ENCODE data around the gene SLC39A12. TPM values are rescaled to one million over a fixed set of nuclear protein-coding genes. Genes with fewer than 3 reads are reported as not detected.
"Not testable (repeated sequence)": the region's sequence is repeated elsewhere in the genome, so short reads cannot be mapped to it uniquely, and the experiment has no call there.

Gene SLC39A12
- total RNA-seq, 3 donors from 2014 or later = under 0.01 to 0.88 (median 0.16) TPM

DNA sequence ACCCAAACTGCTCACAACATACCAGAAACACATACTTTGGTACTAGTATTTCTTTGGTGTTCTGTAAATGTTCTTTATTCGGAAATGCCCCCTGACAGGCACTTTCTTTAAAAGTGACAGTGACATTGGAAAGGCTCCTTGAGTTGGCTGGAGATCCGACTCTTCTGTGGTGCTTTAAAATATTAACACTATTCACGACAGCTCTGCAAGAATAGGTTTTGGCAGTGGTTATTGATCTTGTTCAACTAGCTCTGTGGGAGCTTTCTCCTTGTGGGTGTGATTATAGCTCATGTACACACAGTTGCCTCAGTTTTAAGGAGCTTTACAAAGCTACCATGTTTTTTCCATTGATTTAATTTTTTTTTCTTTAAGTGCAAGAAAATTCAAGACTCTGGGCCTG, 30.3 kb upstream of the SLC39A12 start:
- H3K4me1 ChIP-seq = no peaks in the 10 kb centered on the region
- no peaks in the 10 kb centered on the region for H3K27me3 ChIP-seq
- no peak overlapping the region for H3K4me3 ChIP-seq
- no peaks in the 10 kb centered on the region for H3K36me3 ChIP-seq
- intact Hi-C loops (cut with DNase I; ENCODE audit: low total_unique reads) = no loop called here
- no peaks in the 10 kb centered on the region for H3K9me3 ChIP-seq
- no peak for TF ChIP-seq POLR2AphosphoS5 (IDR thresholded peaks at IDR 0.05)
- TF ChIP-seq POLR2A (IDR thresholded peaks at IDR 0.05) = no peak
- TF ChIP-seq, protein P1, sequence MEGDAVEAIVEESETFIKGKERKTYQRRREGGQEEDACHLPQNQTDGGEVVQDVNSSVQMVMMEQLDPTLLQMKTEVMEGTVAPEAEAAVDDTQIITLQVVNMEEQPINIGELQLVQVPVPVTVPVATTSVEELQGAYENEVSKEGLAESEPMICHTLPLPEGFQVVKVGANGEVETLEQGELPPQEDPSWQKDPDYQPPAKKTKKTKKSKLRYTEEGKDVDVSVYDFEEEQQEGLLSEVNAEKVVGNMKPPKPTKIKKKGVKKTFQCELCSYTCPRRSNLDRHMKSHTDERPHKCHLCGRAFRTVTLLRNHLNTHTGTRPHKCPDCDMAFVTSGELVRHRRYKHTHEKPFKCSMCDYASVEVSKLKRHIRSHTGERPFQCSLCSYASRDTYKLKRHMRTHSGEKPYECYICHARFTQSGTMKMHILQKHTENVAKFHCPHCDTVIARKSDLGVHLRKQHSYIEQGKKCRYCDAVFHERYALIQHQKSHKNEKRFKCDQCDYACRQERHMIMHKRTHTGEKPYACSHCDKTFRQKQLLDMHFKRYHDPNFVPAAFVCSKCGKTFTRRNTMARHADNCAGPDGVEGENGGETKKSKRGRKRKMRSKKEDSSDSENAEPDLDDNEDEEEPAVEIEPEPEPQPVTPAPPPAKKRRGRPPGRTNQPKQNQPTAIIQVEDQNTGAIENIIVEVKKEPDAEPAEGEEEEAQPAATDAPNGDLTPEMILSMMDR (IDR thresholded peaks at IDR 0.05) = no peak
- no peak overlapping the region for H3K27ac ChIP-seq
- no peak for DNase-seq (ENCODE audit: low spot score in 2 of 2)

DNA sequence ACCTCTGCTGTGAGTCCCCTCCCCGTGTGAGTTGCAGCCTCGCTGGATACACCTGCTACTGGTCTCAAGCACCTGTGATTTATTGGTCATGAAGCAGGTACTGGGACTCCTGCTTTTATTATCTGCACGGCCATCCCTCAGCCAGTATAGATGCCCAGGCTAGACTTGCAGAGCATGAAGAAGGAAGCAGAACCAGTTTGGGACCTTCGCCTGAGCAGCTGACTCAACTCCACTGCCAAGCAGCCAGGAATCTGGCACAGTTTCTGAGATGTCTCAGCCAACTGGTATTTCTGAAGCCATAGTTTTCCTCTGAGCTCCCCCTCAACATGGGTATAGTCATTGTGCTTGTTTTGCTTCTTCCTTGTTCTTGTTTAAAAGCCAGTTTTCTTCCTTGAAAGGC, 28.0 kb upstream of the SLC39A12 start:
- TF ChIP-seq POLR2AphosphoS5 (IDR thresholded peaks at IDR 0.05) (no peak), POLR2A (IDR thresholded peaks at IDR 0.05) (no peak)
- TF ChIP-seq, protein P1 (IDR thresholded peaks at IDR 0.05) = no peak
- Histone ChIP-seq H3K36me3 (no peaks in the 10 kb centered on the region), H3K4me3 (no peak overlapping the region), H3K9me3 (no peaks in the 10 kb centered on the region), H3K27me3 (no peaks in the 10 kb centered on the region), H3K4me1 (no peaks in the 10 kb centered on the region), H3K27ac (peak overlapping the region in 1 of 2 donors; percentile 68)
- peak in 1 of 2 donors; percentile 60 for DNase-seq (ENCODE audit: low spot score in 2 of 2)
- intact Hi-C loops (cut with DNase I; ENCODE audit: low total_unique reads) = no loop called here

DNA sequence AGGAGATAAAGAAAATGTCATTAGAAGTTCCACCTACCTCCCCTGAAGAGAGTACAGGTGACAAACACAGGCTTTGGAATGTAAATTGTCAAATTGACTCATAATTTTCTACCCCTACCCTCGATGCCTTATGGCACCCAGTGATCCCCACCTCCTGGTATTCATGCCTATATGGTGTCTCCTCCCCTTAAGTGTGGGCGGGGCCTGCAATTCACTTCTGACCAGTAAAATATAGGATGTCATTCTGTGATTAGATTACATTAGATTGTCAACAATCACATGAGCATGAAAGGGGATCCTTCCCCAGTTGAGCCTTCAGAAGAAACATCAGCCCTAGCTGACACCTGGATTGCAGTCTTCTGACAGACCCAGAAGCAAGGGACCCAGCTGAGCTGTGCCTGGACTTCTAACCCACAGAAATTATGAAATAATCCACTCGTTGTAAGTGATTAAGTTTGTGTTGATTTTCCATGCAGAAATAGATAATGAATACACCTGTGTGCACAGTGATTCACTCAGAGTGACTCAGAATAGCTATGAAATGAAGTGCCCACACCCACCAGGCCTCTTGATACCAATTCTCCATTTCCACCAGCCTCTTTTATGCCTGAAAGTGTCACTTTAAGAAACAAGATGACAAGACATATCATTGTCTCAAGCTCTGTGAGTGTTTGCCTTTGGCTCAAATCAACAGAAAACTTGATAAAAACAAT, 8.5 kb upstream of the SLC39A12 start:
- TF ChIP-seq POLR2AphosphoS5 (IDR thresholded peaks at IDR 0.05) = no peak
- TF ChIP-seq, protein P1 (IDR thresholded peaks at IDR 0.05) = no peak
- no peak for TF ChIP-seq POLR2A (IDR thresholded peaks at IDR 0.05)
- Histone ChIP-seq H3K4me1 (no peaks in the 10 kb centered on the region), H3K27ac (no peak overlapping the region), H3K9me3 (no peaks in the 10 kb centered on the region), H3K4me3 (no peak overlapping the region), H3K27me3 (no peaks in the 10 kb centered on the region), H3K36me3 (no peaks in the 10 kb centered on the region)
- DNase-seq (ENCODE audit: low spot score in 2 of 2) = no peak
- intact Hi-C loops (cut with DNase I; ENCODE audit: low total_unique reads) = no loop called here

DNA sequence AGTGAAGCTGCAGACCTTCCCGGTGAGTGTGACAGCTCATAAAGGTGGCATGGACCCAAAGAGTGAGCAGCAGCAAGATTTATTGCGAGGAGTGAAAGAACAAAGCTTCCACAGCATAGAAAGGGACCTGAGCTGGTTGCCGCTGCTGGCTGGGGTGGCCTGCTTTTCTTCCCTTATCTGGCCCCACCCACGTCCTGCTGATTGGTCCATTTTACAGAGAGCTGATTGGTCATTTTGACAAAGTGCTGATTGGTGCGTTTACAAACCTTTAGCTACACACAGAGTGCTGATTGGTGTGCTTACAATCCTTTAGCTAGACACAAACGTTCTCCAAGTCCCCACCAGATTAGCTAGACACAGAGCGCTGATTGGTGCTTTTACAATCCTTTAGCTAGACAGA, 1.4 kb upstream of the SLC39A12 start:
- H3K27me3 ChIP-seq; DNase-seq (ENCODE audit: low spot score in 2 of 2); H3K4me1 ChIP-seq; H3K4me3 ChIP-seq; H3K27ac ChIP-seq; H3K36me3 ChIP-seq; intact Hi-C loops (cut with DNase I; ENCODE audit: low total_unique reads); H3K9me3 ChIP-seq: not testable (repeated sequence)

DNA sequence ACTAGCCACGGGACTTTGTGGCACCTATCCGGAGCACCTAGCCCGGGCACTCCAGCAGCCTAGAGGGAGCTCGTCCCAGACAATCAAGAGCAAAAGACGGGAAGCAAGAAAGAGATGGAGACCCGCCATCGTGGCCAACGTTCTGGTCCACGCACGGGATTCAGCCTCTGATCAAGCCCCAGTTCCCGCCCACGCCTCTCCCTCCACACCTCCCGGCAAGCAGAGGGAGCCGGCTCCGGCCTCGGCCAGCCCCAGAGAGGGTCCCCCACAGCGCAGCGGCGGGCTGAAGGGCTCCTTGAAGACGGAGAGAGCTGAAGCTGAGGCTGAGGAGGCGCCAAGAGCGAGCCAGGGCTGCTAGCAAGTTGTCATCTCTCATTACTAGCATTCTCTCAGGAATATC, 992 bp upstream of the SLC39A12 start:
- no peak overlapping the region for H3K4me3 ChIP-seq
- no peak for DNase-seq (ENCODE audit: low spot score in 2 of 2)
- no peak overlapping the region for H3K27ac ChIP-seq
- H3K4me1 ChIP-seq = no peaks in the 10 kb centered on the region
- TF ChIP-seq POLR2A (IDR thresholded peaks at IDR 0.05) (no peak), POLR2AphosphoS5 (IDR thresholded peaks at IDR 0.05) (no peak)
- TF ChIP-seq, protein P1 (IDR thresholded peaks at IDR 0.05) = no peak
- H3K36me3 ChIP-seq = no peaks in the 10 kb centered on the region
- no peaks in the 10 kb centered on the region for H3K9me3 ChIP-seq
- H3K27me3 ChIP-seq = no peaks in the 10 kb centered on the region
- intact Hi-C loops (cut with DNase I; ENCODE audit: low total_unique reads) = no loop called here

DNA sequence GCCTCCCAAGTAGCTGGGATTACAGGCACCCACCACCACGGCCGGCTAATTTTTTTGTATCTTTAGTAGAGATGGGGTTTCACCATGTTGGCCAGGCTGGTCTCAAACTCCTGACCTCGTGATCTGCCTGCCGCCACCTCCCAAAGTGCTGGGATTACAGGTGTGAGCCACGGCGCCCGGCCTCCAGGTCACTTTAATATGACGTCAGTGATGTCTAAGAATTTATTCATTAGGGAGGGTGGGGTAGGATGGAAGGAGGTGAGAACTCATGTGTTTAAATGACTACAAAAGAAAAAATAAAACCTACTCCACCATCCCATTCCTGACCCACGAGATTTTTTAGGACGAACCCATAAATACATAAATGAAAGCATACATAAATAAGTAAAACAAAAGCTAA, 2.7 kb downstream of the SLC39A12 start:
- intact Hi-C loops (cut with DNase I; ENCODE audit: low total_unique reads); H3K36me3 ChIP-seq: not testable (repeated sequence)

More for the DNA sequence above, 2.7 kb downstream of the SLC39A12 start:
- H3K4me1 ChIP-seq; H3K27me3 ChIP-seq; H3K9me3 ChIP-seq; DNase-seq (ENCODE audit: low spot score in 2 of 2); H3K27ac ChIP-seq; H3K4me3 ChIP-seq: not testable (repeated sequence)

Measured in breast epithelium (tissue), 4 donors.